Activated gamma-delta T cell treated with Interleukin-2 at 50 U/mL for 16 hours (primary cell): ENCODE results near the gene TBXT.

Source experiments
- DNase-seq: peaks from one replicate; pipeline ENCODE4 v3.0.0-alpha.2; 2020

Gene TBXT

DNA sequence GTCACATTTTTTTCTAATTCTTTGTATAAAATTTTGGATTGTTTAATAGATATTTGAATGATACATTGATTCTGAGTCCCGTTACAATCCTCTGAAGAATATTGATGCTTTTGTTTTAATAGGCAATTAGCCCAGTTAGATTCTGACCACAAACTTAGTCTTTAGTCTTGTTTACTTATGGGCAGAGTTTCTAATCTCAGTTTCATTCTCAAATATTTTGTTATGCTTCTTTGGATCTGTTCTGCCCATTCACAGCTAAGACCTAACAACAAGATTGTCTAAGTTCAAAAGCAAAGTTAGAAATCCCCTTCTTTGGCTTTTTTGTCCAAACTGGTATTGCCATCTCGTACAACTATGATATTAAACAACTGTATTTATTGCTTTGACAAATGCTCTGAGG is 58.0 kb downstream of the TBXT start:
- DNase-seq = no peak
